Glomerular visceral epithelial cell (primary cell): ENCODE data around the gene RGPD6.
"Not testable (repeated sequence)": the region's sequence is repeated elsewhere in the genome, so short reads cannot be mapped to it uniquely, and the experiment has no call there.

Experiments
- DNase-seq: peaks from one replicate; pipeline ENCODE4 v3.0.0-alpha.2; 2016; ENCODE audit errors: extremely low spot score

The RGPD6 gene

GRCh38 chr2:110576763-110577416 lies at the start of gene RGPD6:
RGPD6 (minus strand) TSS chr2:110577222; CDS start chr2:110577024, 198 bp downstream.
- DNase-seq = not testable (repeated sequence)

GRCh38 chr2:110619326-110619939 lies 42.4 kb upstream of the RGPD6 start:
- DNase-seq = not testable (repeated sequence)

DNA sequence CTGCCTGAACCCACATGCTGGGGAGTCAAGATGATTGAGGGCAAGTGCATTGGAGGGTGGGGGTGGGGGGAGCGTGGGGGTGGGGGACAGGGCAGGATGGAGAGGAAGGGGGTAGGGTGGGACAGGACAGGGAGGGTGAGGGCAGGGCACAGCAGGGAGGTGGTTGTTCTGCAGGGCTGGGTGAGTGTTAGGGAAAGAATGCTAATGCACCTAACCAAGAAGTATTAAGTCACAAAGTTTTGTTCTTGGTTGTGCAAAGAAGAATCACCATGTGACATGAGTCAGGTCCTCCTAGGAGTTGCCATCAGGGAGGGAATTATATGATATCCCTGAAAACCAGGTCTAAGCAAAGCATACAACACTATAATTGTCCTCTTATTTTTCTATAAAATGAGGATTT lies 36.9 kb upstream of the RGPD6 start:
- not testable (repeated sequence) for DNase-seq

DNA sequence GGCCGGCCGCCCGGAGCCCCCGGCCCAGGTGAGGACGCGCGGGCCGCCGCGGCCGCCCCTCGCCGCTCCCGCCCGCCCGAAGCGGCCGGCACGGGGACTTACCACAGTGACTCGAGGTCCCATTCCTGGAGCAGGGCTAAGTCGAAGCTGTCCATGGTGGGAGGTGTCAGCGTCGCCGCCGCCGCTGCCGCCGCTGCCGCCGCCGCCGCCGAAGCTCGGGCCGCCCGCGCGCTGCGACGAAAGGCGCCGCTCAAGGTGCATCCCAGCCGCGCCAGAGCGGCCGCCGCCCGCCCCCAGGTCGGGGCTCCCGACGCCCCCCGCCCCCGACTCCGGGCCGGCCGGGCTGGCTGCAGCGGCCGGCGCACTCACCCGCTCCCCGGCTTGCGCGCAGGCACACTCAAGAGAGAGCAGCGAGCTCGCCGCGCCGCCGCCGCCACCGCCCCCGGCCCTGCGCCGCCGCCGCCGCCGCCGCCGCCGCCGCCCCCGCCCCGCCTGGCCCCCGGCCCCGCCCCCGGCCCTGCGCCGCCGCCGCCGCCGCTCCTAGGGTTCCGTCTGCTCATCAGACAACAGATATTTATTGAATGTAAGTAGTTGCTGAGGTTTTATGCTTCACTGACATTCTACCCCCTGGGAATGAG lies 33.7 kb upstream of the RGPD6 start:
- DNase-seq = not testable (repeated sequence)

- not testable (repeated sequence) for DNase-seq
Measured at GRCh38 chr2:110609843-110610612, 33.0 kb upstream of the RGPD6 start.

- DNase-seq = not testable (repeated sequence)
Measured at GRCh38 chr2:110608788-110609502, 31.9 kb upstream of the RGPD6 start.

GRCh38 chr2:110605057-110605456 lies 28.0 kb upstream of the RGPD6 start:
- DNase-seq = not testable (repeated sequence)

GRCh38 chr2:110603917-110604591 lies 27.0 kb upstream of the RGPD6 start:
- DNase-seq = not testable (repeated sequence)

DNA sequence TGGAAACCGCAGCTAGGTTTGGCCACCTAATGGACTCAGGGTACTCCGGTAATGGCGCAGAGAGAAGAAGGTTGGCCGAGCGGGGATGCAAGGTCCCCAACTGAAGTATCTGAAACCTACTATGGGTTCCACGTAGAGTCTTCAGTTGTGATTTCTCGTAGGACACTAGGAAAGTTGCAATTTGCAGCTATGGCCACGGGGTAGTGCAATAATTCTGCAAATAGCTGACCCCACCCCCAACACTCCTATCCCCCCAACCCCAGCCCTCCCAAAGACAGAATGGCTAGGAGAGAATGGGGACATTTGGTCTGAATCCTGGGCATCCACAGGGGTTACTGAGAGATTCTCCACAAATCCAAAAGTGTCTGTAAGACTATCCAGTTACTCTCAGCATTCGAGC lies 25.1 kb upstream of the RGPD6 start:
- DNase-seq = not testable (repeated sequence)

- DNase-seq = not testable (repeated sequence)
Measured at GRCh38 chr2:110591973-110592372, 15.0 kb upstream of the RGPD6 start.

- DNase-seq = not testable (repeated sequence)
Measured at GRCh38 chr2:110589677-110590330, 12.8 kb upstream of the RGPD6 start.

DNA sequence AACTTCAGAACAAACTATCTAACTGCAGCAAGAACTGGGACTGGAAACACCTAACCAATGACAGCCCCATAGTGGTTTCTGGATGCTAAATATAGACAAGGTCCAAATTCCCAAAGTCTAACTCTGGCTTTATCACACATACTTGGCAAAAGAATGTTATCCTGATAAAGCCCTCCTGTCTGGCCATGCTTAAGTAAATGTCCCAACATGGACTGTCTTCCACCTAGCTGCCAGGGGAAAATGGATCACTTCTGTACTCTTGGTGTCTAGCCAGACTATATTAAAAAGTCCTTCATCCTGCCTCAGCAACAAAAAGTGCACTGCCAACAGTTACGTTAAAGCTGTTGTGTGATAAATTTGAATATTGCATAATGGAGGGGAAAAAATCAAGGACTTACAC lies 11.5 kb upstream of the RGPD6 start:
- DNase-seq = not testable (repeated sequence)

- DNase-seq = not testable (repeated sequence)
Measured at GRCh38 chr2:110579216-110579965, 2.4 kb upstream of the RGPD6 start.

- DNase-seq = not testable (repeated sequence)
Measured at GRCh38 chr2:110578429-110578828, 1.4 kb upstream of the RGPD6 start.

GRCh38 chr2:110499755-110500377 lies 77.2 kb downstream of the RGPD6 start:
- DNase-seq = not testable (repeated sequence)

- not testable (repeated sequence) for DNase-seq
Measured at GRCh38 chr2:110496027-110496426, 81.0 kb downstream of the RGPD6 start.

DNA sequence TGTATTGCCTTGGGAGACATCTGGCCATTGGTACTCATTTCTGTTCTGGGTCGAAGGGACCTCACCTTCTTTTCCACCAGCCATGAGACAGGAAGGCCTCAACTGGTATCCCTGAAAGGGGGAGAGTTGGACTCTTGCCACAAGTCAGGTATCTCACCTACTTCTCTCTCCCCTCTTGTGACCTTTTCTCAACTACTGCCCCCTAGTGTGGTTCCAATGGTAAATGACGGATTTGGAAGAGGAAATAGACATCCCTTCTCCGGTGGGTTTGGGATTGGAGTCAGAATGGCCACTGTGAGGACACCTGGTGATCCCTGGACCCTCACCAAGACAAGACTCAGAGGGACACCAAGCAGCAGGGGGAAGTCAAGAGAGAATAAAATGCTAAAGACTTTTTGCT lies 82.5 kb downstream of the RGPD6 start:
- DNase-seq = not testable (repeated sequence)

- DNase-seq = not testable (repeated sequence)
Measured at GRCh38 chr2:110488991-110489390, 88.0 kb downstream of the RGPD6 start.

- DNase-seq = not testable (repeated sequence)
Measured at GRCh38 chr2:110482697-110483096, 94.3 kb downstream of the RGPD6 start.
